Right cardiac atrium (tissue), 5 donors: ENCODE measurements around the gene NMRAL1. TPM values are rescaled to one million over a fixed set of nuclear protein-coding genes. Genes with fewer than 3 reads are reported as not detected.

Source experiments
- ATAC-seq, 2 donors: fragments of 200-7000 bp; cut with Tn5 transposase; one replicate each; pipeline versions ENCODE4 v1.8.0 to v1.9.1; 2020; ENCODE audit warnings: moderate library complexity in 2 of 2, mild to moderate bottlenecking in 1 of 2
- DNase-seq, 3 donors: peaks; one replicate each; pipeline ENCODE4 v3.0.0-alpha.2; 2020
- H3K27ac ChIP-seq: one replicate; pipeline ENCODE4 v1.5.1; 2013; ENCODE audit warnings: mild to moderate bottlenecking, low read length, control low read depth, moderate library complexity
- H3K27me3 ChIP-seq: one replicate; pipeline ENCODE4 v1.6.1; 2013; ENCODE audit not compliant: control insufficient read depth, insufficient read depth
- H3K4me1 ChIP-seq: one replicate; pipeline ENCODE4 v1.6.1; 2013; ENCODE audit warnings: low read length; ENCODE audit not compliant: control insufficient read depth, insufficient read depth
- H3K4me3 ChIP-seq: one replicate; pipeline ENCODE4 v1.5.1; 2013; ENCODE audit warnings: low read length, control low read depth
- H3K9me3 ChIP-seq: one replicate; pipeline ENCODE4 v1.6.1; 2013; ENCODE audit warnings: low read length; ENCODE audit not compliant: control insufficient read depth
- WGBS: extraction: QIAGEN DNeasy Blood & Tissue Kit; methylation state at CpG from one replicate; pipeline ENCODE4 v1.1.7; 2013; 5-methylcytosine and 5-hydroxymethylcytosine counted together
- intact Hi-C, 4 donors: fragments of 100-400 bp; cut with DNase I; formaldehyde crosslinking; loops; one replicate each; pipeline versions ENCODE4 v1.11.0 to v1.14.0; 2022 to 2023
- polyA plus RNA-seq: library from polyadenylated mRNA; stranded (reverse); fragments of 200-250 nt; gene quantifications from one replicate; pipeline ENCODE4 v1.2.3, GENCODE V29; 2013
- total RNA-seq, 4 donors: library from RNA; stranded (reverse); fragmentation: NEBNext Ultra II Directional; extraction: Animal tissue kit (Norgen Biotek cat#: 25700); gene quantifications; one replicate each; pipeline ENCODE4 v1.2.1, GENCODE V29; 2021
- donor health status: healthy with polysubstance abuse.
- donor health status: DM: no; HTN: yes; CAD: no.
- donor health status: DM: no; HTN: no; CAD: no.
- donor health status: DM: no; HTN: yes; CAD: no; lungs with severe emphysema.
- donor health status: DM: yes; HTN: yes; CAD: no.

The NMRAL1 gene
- total and polyA plus RNA-seq, 5 donors, result 23.1 to 31.7 (median 26.9) TPM

- intact Hi-C loops, result no loop called here
- peak in 2 of 3 donors; percentile 69 to 72 for DNase-seq
- peak; percentile 30 to 43 for ATAC-seq
- Histone ChIP-seq H3K4me1 (no peaks in the 10 kb centered on the region), H3K27ac (no peak overlapping the region), H3K27me3 (no peaks in the 10 kb centered on the region), H3K4me3 (no peak overlapping the region), H3K9me3 (no peaks in the 10 kb centered on the region)
- 85% methylated on average over 32 of the region's 32 CpGs for WGBS
These were observed 8.2 kb downstream of the NMRAL1 start for GRCh38 chr16:4465977-4466779.

- Histone ChIP-seq H3K27ac (no peak overlapping the region), H3K9me3 (no peaks in the 10 kb centered on the region), H3K4me3 (no peak overlapping the region), H3K4me1 (no peaks in the 10 kb centered on the region), H3K27me3 (no peaks in the 10 kb centered on the region)
- WGBS, result 88% methylated on average over 22 of the region's 22 CpGs
- intact Hi-C loops, result no loop called here
- DNase-seq (no peak), ATAC-seq (peak in 1 of 2 donors; percentile 5)
These were observed 10.8 kb downstream of the NMRAL1 start for GRCh38 chr16:4463522-4464163.

GRCh38 chr16:4461250-4462085 is 13.0 kb downstream of the NMRAL1 start:
- Histone ChIP-seq H3K4me1 (no peaks in the 10 kb centered on the region), H3K4me3 (no peak overlapping the region), H3K27me3 (no peaks in the 10 kb centered on the region), H3K9me3 (no peaks in the 10 kb centered on the region), H3K27ac (no peak overlapping the region)
- intact Hi-C loops, result no loop called here
- ATAC-seq (no peak), DNase-seq (no peak)
- WGBS, result 81% methylated on average over 27 of the region's 27 CpGs

- no peak for DNase-seq
- H3K4me3 ChIP-seq, result no peak overlapping the region
- H3K9me3 ChIP-seq, result no peaks in the 10 kb centered on the region
- intact Hi-C loops, result no loop called here
- ATAC-seq, result no peak
- H3K4me1 ChIP-seq, result no peaks in the 10 kb centered on the region
- no peaks in the 10 kb centered on the region for H3K27me3 ChIP-seq
- WGBS, result 83% methylated on average over 5 of the region's 5 CpGs
- H3K27ac ChIP-seq, result no peak overlapping the region
These were observed 13.5 kb downstream of the NMRAL1 start for GRCh38 chr16:4460936-4461249.

GRCh38 chr16:4455951-4456350 is 18.5 kb downstream of the NMRAL1 start:
- WGBS, result 76% methylated on average over 10 of the region's 10 CpGs
- intact Hi-C loops, result no loop called here
- DNase-seq, result no peak

GRCh38 chr16:4455081-4455480 is 19.3 kb downstream of the NMRAL1 start:
- no peak for ATAC-seq
- no peak overlapping the region for H3K4me3 ChIP-seq
- intact Hi-C loops, result no loop called here
- no peaks in the 10 kb centered on the region for H3K4me1 ChIP-seq
- no peaks in the 10 kb centered on the region for H3K9me3 ChIP-seq
- 91% methylated on average over 14 of the region's 14 CpGs for WGBS
- no peak for DNase-seq
- H3K27ac ChIP-seq, result no peak overlapping the region
- H3K27me3 ChIP-seq, result no peaks in the 10 kb centered on the region

More at GRCh38 chr16:4455951-4456350, 18.5 kb downstream of the NMRAL1 start:
- Histone ChIP-seq H3K27me3 (no peaks in the 10 kb centered on the region), H3K9me3 (no peaks in the 10 kb centered on the region), H3K27ac (no peak overlapping the region), H3K4me3 (no peak overlapping the region), H3K4me1 (no peaks in the 10 kb centered on the region)
- no peak for ATAC-seq

GRCh38 chr16:4454623-4455022 is 19.8 kb downstream of the NMRAL1 start:
- DNase-seq (no peak), ATAC-seq (no peak)
- 72% methylated on average over 9 of the region's 9 CpGs for WGBS
- no peaks in the 10 kb centered on the region for H3K9me3 ChIP-seq
- no peaks in the 10 kb centered on the region for H3K27me3 ChIP-seq
- H3K4me1 ChIP-seq, result no peaks in the 10 kb centered on the region
- H3K4me3 ChIP-seq, result no peak overlapping the region
- intact Hi-C loops, result no loop called here
- no peak overlapping the region for H3K27ac ChIP-seq

- Histone ChIP-seq H3K4me1 (no peaks in the 10 kb centered on the region), H3K9me3 (no peaks in the 10 kb centered on the region), H3K4me3 (no peak overlapping the region), H3K27me3 (no peaks in the 10 kb centered on the region), H3K27ac (no peak overlapping the region)
- intact Hi-C loops, result no loop called here
- no peak for ATAC-seq
- no peak for DNase-seq
- 96% methylated on average over 5 of the region's 5 CpGs for WGBS
These were observed 21.8 kb downstream of the NMRAL1 start for GRCh38 chr16:4452674-4453073.

- no peaks in the 10 kb centered on the region for H3K9me3 ChIP-seq
- intact Hi-C loops, result no loop called here
- ATAC-seq, result no peak
- H3K4me1 ChIP-seq, result no peaks in the 10 kb centered on the region
- no peak overlapping the region for H3K27ac ChIP-seq
- no peaks in the 10 kb centered on the region for H3K27me3 ChIP-seq
- DNase-seq, result no peak
- WGBS, result 88% methylated on average over 14 of the region's 14 CpGs
- no peak overlapping the region for H3K4me3 ChIP-seq
These were observed 23.4 kb downstream of the NMRAL1 start for GRCh38 chr16:4450931-4451519.

- Histone ChIP-seq H3K27me3 (no peaks in the 10 kb centered on the region), H3K27ac (no peak overlapping the region), H3K4me3 (no peak overlapping the region), H3K9me3 (no peaks in the 10 kb centered on the region), H3K4me1 (no peaks in the 10 kb centered on the region)
- DNase-seq (no peak), ATAC-seq (no peak)
- 91% methylated on average over 14 of the region's 14 CpGs for WGBS
- intact Hi-C loops, result no loop called here
These were observed 24.0 kb downstream of the NMRAL1 start for GRCh38 chr16:4450430-4450829.

- no peaks in the 10 kb centered on the region for H3K27me3 ChIP-seq
- ATAC-seq (no peak), DNase-seq (no peak)
- no peak overlapping the region for H3K27ac ChIP-seq
- no peak overlapping the region for H3K4me3 ChIP-seq
- intact Hi-C loops, result no loop called here
- WGBS, result 93% methylated on average over 4 of the region's 4 CpGs
- no peaks in the 10 kb centered on the region for H3K4me1 ChIP-seq
- no peaks in the 10 kb centered on the region for H3K9me3 ChIP-seq
These were observed 30.4 kb downstream of the NMRAL1 start for GRCh38 chr16:4443986-4444385.
